ENCODE data around the gene KCTD13.
A peak's percentile ranks its signal among the peaks of the same experiment; 100 is the strongest.
"Not testable (repeated sequence)": the region's sequence is repeated elsewhere in the genome, so short reads cannot be mapped to it uniquely, and the experiment has no call there.

The KCTD13 gene

GRCh38 chr16:29891525-29892457 lies 34.2 kb downstream of the KCTD13 start:
- no peak for DNase-seq (ENCODE audit: low spot score)
- TF ChIP-seq CTCF (IDR thresholded peaks at IDR 0.05; ENCODE audit: extremely low read depth, missing control alignments) = no peak

- DNase-seq (ENCODE audit: low spot score) = not testable (repeated sequence)
These were observed 36.7 kb downstream of the KCTD13 start for GRCh38 chr16:29889372-29889771.

GRCh38 chr16:29883987-29884386 lies 42.0 kb downstream of the KCTD13 start:
- DNase-seq (ENCODE audit: low spot score) = no peak
- TF ChIP-seq CTCF (IDR thresholded peaks at IDR 0.05; ENCODE audit: extremely low read depth, missing control alignments) = no peak

GRCh38 chr16:29881050-29881449 lies 45.0 kb downstream of the KCTD13 start:
- no peak for TF ChIP-seq CTCF (IDR thresholded peaks at IDR 0.05; ENCODE audit: extremely low read depth, missing control alignments)
- DNase-seq (ENCODE audit: low spot score) = no peak

- DNase-seq (ENCODE audit: low spot score) = no peak
- no peak for TF ChIP-seq CTCF (IDR thresholded peaks at IDR 0.05; ENCODE audit: extremely low read depth, missing control alignments)
These were observed 47.9 kb downstream of the KCTD13 start for GRCh38 chr16:29878172-29878571.

GRCh38 chr16:29877266-29877961 lies 48.6 kb downstream of the KCTD13 start:
- no peak for TF ChIP-seq CTCF (IDR thresholded peaks at IDR 0.05; ENCODE audit: extremely low read depth, missing control alignments)
- DNase-seq (ENCODE audit: low spot score) = peak; percentile 80

- no peak for TF ChIP-seq CTCF (IDR thresholded peaks at IDR 0.05; ENCODE audit: extremely low read depth, missing control alignments)
- peak; percentile 40 for DNase-seq (ENCODE audit: low spot score)
These were observed 49.3 kb downstream of the KCTD13 start for GRCh38 chr16:29876594-29877249.
